NB4 (cell line): Measurements from ENCODE around the gene CDC42EP1.
"Not testable (repeated sequence)": the region's sequence is repeated elsewhere in the genome, so short reads cannot be mapped to it uniquely, and the experiment has no call there.

Experiments
- CTCF ChIP-seq: IDR thresholded peaks from one replicate; pipeline ENCODE4 v1.5.1; 2012; ENCODE audit warnings: low read depth, low read length
- MAX ChIP-seq: IDR thresholded peaks from 2 replicates; pipeline ENCODE4 v1.6.1; 2011; ENCODE audit warnings: low read depth, low read length
- MYC ChIP-seq: IDR thresholded peaks from 2 replicates; pipeline ENCODE4 v1.6.1; 2011; ENCODE audit warnings: low read depth, low read length
- POLR2A ChIP-seq: IDR thresholded peaks from 2 replicates; pipeline ENCODE4 v1.6.1; 2011; ENCODE audit warnings: mild to moderate bottlenecking; ENCODE audit not compliant: insufficient read length; ENCODE audit errors: extremely low read depth

- not testable (repeated sequence) for TF ChIP-seq MAX, CTCF, POLR2A, MYC
Observed at GRCh38 chr22:37539790-37540189, 20.5 kb upstream of the CDC42EP1 start.
